Spinal cord (tissue), 10 donors: ENCODE results near the gene VPS37B. TPM values are rescaled to one million over a fixed set of nuclear protein-coding genes. Genes with fewer than 3 reads are reported as not detected.

Experiments used
- DNase-seq, 6 donors: peaks; one replicate each; pipeline versions ENCODE4 v3.0.0 to v3.0.0-alpha.2; 2013 to 2015; ENCODE audit warnings: low spot score in 6 of 6, low read depth in 4 of 6
- H3K27ac ChIP-seq: one replicate; pipeline ENCODE4 v1.5.1; 2013; ENCODE audit warnings: low read depth, low read length, control low read depth
- H3K27me3 ChIP-seq: one replicate; pipeline ENCODE4 v1.6.1; 2013; ENCODE audit warnings: low read length; ENCODE audit not compliant: control insufficient read depth, insufficient read depth
- H3K36me3 ChIP-seq: one replicate; pipeline ENCODE4 v1.6.1; 2013; ENCODE audit warnings: low read length; ENCODE audit not compliant: control insufficient read depth, insufficient read depth
- H3K4me1 ChIP-seq: one replicate; pipeline ENCODE4 v1.6.1; 2013; ENCODE audit warnings: low read length; ENCODE audit not compliant: control insufficient read depth, insufficient read depth
- H3K4me3 ChIP-seq: one replicate; pipeline ENCODE4 v1.5.1; 2013; ENCODE audit warnings: low read depth, low read length, control low read depth
- H3K9me3 ChIP-seq: one replicate; pipeline ENCODE4 v1.6.1; 2013; ENCODE audit warnings: low read length; ENCODE audit not compliant: control insufficient read depth, insufficient read depth
- WGBS: methylation state at CpG from one replicate; pipeline ENCODE4 v1.1.5; 2013; ENCODE audit warnings: missing lambda C conversion rate; ENCODE audit not compliant: insufficient coverage; 5-methylcytosine and 5-hydroxymethylcytosine counted together
- polyA plus RNA-seq, 2 donors: library from polyadenylated mRNA; unstranded; fragments of 120-200 nt; gene quantifications; one replicate each; pipeline ENCODE4 v1.2.1, GENCODE V29; 2013; ENCODE audit not compliant: insufficient read length in 2 of 2
- total RNA-seq, 2 donors: library from RNA; depleted of rRNA in 1 of 2; stranded (reverse); fragments of 120-200 nt in 1 of 2; fragments of >200 nt in 1 of 2; gene quantifications; one replicate each; pipeline versions ENCODE4 v1.2.3 to v1.2.4, GENCODE V29; 2013 to 2014
- donor health status: healthy.

VPS37B gene
- total and polyA plus RNA-seq, 4 donors, result 13.7 to 43.2 (median 32.0) TPM

GRCh38 chr12:122836027-122836921 lies 59.6 kb downstream of the VPS37B start:
- Histone ChIP-seq H3K27ac (no peak overlapping the region), H3K9me3 (no peaks in the 10 kb centered on the region), H3K4me1 (peaks cover 45% of the 10 kb centered on the region), H3K36me3 (peaks cover 10% of the 10 kb centered on the region), H3K27me3 (no peaks in the 10 kb centered on the region), H3K4me3 (peak overlapping the region; percentile 47)
- DNase-seq, result peak in 2 of 6 donors; percentile 53 to 58
- 3% methylated on average over 28 of the region's 42 CpGs for WGBS

GRCh38 chr12:122835750-122836026 lies 60.2 kb downstream of the VPS37B start:
- DNase-seq, result no peak
- under 1% methylated on average over 43 of the region's 43 CpGs for WGBS
- peak overlapping the region; percentile 47 for H3K4me3 ChIP-seq
- H3K27me3 ChIP-seq, result no peaks in the 10 kb centered on the region
- peaks cover 7% of the 10 kb centered on the region for H3K36me3 ChIP-seq
- no peaks in the 10 kb centered on the region for H3K9me3 ChIP-seq
- H3K27ac ChIP-seq, result no peak overlapping the region
- peaks cover 39% of the 10 kb centered on the region for H3K4me1 ChIP-seq

- Histone ChIP-seq H3K4me3 (peak within 1 kb of the TSS; percentile 57), H3K9me3 (no peaks in the 10 kb centered on the region), H3K27ac (peak within 1 kb of the TSS; percentile 83), H3K36me3 (peaks cover 5% of the 10 kb centered on the region), H3K4me1 (peaks cover 34% of the 10 kb centered on the region), H3K27me3 (no peaks in the 10 kb centered on the region)
- WGBS, result under 1% methylated on average over 57 of the region's 85 CpGs
- peak in 2 of 6 donors; percentile 92 to 94 for DNase-seq
Measured at GRCh38 chr12:122834921-122835749, 60.8 kb downstream of the VPS37B start, which contains the start of gene HIP1R. Gene HIP1R (plus strand): TSS chr12:122835457. CDS start chr12:122835551, 94 bp downstream.

GRCh38 chr12:122834104-122834920 lies 61.6 kb downstream of the VPS37B start:
- no peaks in the 10 kb centered on the region for H3K36me3 ChIP-seq
- peak overlapping the region; percentile 57 for H3K4me3 ChIP-seq
- no peaks in the 10 kb centered on the region for H3K27me3 ChIP-seq
- H3K4me1 ChIP-seq, result peaks cover 28% of the 10 kb centered on the region
- DNase-seq, result peak in 1 of 6 donors; percentile 94
- WGBS, result 18% methylated on average over 16 of the region's 21 CpGs
- no peaks in the 10 kb centered on the region for H3K9me3 ChIP-seq
- peak overlapping the region; percentile 83 for H3K27ac ChIP-seq

GRCh38 chr12:122830517-122831214 lies 65.3 kb downstream of the VPS37B start:
- Histone ChIP-seq H3K9me3 (no peaks in the 10 kb centered on the region), H3K4me3 (no peak overlapping the region), H3K27me3 (no peaks in the 10 kb centered on the region), H3K27ac (no peak overlapping the region), H3K36me3 (no peaks in the 10 kb centered on the region), H3K4me1 (peaks cover 11% of the 10 kb centered on the region)
- 88% methylated on average over 5 of the region's 7 CpGs for WGBS
- DNase-seq, result no peak

- H3K27ac ChIP-seq, result no peak overlapping the region
- no peaks in the 10 kb centered on the region for H3K36me3 ChIP-seq
- no peak overlapping the region for H3K4me3 ChIP-seq
- no peaks in the 10 kb centered on the region for H3K9me3 ChIP-seq
- DNase-seq, result no peak
- no peaks in the 10 kb centered on the region for H3K27me3 ChIP-seq
- WGBS, result 40% methylated on average over 1 of the region's 5 CpGs
- H3K4me1 ChIP-seq, result no peaks in the 10 kb centered on the region
Measured at GRCh38 chr12:122827258-122827657, 68.7 kb downstream of the VPS37B start.

- WGBS, result 50% methylated on average over 7 of the region's 22 CpGs
- Histone ChIP-seq H3K4me1 (no peaks in the 10 kb centered on the region), H3K27ac (no peak overlapping the region), H3K27me3 (no peaks in the 10 kb centered on the region), H3K9me3 (no peaks in the 10 kb centered on the region), H3K36me3 (no peaks in the 10 kb centered on the region), H3K4me3 (peak overlapping the region; percentile 24)
- peak in 1 of 6 donors; percentile 50 for DNase-seq
Measured at GRCh38 chr12:122825773-122826724, 69.9 kb downstream of the VPS37B start.

GRCh38 chr12:122823429-122823828 lies 72.5 kb downstream of the VPS37B start:
- Histone ChIP-seq H3K36me3 (no peaks in the 10 kb centered on the region), H3K27ac (no peak overlapping the region), H3K4me3 (no peak overlapping the region), H3K27me3 (no peaks in the 10 kb centered on the region), H3K4me1 (peaks cover 8% of the 10 kb centered on the region), H3K9me3 (no peaks in the 10 kb centered on the region)
- no CpG with 5 or more reads among the region's 11 CpGs for WGBS
- no peak for DNase-seq
